DMS153 treated with DMSO at 0.1 percent for 48 hours (cell line): ENCODE results near the gene ADAM22.
"Not testable (repeated sequence)": the region's sequence is repeated elsewhere in the genome, so short reads cannot be mapped to it uniquely, and the experiment has no call there.

ENCODE experiments used
- DNase-seq: peaks from one replicate; lab custom pipeline; 2025; ENCODE audit not compliant: unreplicated experiment; lab: John Stamatoyannopoulos, UW

ADAM22 gene, protein sequence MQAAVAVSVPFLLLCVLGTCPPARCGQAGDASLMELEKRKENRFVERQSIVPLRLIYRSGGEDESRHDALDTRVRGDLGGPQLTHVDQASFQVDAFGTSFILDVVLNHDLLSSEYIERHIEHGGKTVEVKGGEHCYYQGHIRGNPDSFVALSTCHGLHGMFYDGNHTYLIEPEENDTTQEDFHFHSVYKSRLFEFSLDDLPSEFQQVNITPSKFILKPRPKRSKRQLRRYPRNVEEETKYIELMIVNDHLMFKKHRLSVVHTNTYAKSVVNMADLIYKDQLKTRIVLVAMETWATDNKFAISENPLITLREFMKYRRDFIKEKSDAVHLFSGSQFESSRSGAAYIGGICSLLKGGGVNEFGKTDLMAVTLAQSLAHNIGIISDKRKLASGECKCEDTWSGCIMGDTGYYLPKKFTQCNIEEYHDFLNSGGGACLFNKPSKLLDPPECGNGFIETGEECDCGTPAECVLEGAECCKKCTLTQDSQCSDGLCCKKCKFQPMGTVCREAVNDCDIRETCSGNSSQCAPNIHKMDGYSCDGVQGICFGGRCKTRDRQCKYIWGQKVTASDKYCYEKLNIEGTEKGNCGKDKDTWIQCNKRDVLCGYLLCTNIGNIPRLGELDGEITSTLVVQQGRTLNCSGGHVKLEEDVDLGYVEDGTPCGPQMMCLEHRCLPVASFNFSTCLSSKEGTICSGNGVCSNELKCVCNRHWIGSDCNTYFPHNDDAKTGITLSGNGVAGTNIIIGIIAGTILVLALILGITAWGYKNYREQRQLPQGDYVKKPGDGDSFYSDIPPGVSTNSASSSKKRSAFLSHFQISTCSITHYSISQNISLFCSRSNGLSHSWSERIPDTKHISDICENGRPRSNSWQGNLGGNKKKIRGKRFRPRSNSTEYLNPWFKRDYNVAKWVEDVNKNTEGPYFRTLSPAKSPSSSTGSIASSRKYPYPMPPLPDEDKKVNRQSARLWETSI

DNA sequence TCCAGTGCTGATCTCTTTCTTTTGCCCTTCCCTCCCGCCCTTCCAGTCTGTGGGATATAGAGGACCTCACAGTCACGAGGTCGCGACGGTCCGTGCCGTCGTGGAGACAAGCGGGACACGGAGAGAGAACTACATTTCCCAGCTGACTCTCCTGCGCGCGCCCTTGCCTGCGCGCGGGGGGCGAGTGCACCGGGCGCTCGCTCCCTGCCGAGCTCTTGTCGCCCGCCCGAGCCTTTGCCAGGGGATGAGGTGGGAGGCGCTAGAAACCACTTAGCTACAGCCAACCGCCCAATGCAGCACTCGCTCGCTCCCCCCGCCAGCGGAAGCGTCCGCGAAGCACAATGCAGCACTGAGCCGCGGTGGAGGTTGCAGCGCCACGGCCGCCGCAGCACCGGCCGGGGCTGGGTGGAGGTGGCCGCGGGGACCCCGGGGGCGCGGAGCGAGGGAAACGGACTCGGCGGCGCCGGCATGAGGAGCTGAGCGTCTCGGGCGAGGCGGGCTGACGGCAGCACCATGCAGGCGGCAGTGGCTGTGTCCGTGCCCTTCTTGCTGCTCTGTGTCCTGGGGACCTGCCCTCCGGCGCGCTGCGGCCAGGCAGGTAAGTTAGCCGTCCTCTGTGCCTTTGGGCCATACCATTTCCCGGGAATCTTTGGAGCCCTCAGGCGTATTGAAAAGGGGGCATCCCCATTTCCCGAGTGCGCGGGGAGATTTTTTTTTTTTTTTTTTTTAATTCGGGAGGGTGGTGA is at the start of gene ADAM22:
ADAM22 (plus strand) TSS at position 299 of the 746 bp plus-strand sequence; CDS start at position 514, 215 bp downstream.
- DNase-seq, result peak; percentile 89

DNA sequence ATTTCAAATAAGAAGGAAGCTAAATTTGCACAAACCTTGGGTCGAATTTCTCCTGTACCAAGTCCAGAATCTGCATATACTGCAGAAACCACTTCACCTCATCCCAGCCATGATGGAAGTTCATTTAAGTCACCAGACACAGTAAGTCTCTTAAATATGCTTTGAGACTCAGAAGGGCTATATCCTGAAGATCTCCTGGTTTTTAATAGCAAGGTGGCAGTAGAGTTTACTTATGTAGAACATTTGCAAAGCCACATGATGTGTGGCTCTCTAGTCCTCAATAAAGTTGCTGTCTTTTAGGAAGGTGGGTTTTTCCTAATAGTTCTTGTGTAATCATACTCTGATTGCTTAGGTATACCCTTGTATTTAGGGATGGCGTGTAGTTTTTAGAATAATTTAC is 49.0 kb upstream of the ADAM22 start:
- no peak for DNase-seq

DNA sequence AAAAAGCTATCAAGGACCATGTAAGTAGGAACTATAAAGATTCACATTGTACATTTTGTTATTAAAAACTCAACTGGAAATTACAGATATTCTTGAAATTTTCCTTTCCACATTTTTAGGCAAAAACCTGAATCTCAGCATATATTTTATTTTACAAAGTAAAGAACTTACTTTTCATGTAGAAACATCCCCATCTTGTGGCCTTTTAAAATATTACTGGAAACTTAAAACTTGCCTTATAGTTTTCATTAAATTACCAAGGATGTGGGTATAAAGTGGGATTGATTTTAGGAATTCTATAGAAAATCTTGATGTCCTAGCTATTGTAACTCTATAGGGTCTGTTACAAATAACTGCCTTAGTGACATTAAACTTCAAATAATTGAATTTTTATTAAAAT is 47.2 kb upstream of the ADAM22 start:
- no peak for DNase-seq

DNA sequence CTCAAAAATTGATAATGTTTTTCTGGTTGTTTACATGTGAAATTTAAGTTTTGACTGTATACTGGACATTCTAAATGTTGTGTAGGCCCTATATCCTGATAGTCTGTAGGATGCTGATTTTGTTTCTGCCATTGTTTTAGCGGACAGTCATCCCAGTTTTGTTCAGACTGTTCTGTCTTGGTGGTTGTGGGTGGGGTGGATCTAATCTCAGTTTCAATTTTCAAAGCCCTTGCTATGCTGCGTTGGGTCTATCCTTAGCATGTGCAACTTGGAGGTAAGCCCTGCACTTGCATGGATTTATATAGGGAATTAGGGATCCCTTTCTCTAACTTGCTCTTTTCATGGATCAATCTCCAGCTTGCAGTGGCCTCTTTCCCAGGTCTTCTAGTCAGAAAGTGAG is 38.7 kb upstream of the ADAM22 start:
- no peak for DNase-seq

DNA sequence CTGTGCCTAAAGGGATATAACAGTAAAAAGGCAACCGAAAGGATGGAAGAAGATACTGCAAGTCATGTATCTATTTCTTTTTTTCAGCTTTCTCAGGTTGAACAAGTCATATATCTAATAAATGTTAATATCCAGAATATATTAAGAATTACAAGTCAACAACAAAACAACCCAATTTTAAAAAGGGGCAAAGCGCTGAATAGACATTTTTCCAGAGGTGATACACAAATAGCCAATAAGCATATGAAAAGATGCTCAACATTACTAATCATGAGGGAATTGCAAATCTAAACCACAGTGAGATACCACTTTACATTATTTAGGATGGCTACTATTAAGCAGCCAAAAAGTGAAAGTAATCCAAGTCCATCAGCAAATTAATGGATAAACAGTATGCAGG is 34.8 kb upstream of the ADAM22 start:
- DNase-seq, result no peak

DNA sequence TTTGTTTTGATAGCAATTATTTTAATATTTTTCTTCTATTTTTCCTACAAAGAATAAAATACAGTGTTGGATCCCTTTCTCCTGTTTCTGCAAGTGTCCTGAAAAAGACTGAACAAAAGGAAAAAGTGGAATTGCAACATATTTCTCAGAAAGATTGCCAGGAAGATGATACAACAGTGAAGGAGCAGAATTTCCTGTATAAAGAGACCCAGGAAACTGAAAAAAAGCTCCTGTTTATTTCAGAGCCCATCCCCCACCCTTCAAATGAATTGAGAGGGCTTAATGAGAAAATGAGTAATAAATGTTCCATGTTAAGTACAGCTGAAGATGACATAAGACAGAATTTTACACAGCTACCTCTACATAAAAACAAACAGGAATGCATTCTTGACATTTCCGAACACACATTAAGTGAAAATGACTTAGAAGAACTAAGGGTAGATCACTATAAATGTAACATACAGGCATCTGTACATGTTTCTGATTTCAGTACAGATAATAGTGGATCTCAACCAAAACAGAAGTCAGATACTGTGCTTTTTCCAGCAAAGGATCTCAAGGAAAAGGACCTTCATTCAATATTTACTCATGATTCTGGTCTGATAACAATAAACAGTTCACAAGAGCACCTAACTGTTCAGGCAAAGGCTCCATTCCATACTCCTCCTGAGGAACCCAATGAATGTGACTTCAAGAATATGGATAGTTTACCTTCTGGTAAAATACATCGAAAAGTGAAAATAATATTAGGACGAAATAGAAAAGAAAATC is 26.7 kb upstream of the ADAM22 start:
- not testable (repeated sequence) for DNase-seq

DNA sequence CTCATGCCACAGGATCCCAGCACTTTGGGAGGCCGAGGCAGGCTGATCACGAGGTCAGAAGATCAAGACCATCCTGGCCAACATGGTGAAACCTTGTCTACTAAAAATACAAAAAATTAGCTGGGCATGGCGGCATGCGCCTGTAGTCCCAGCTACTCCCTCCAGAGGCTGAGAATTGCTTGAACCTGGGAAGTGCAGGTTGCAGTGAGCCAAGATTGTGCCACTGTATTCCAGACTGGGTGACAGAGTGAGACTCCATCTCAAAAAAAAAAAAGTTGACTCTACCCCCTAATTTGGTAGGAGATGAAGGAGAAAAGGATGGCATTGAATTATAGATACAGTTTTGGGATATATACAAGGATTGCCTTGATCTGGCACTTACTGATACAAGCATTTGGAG is 25.2 kb upstream of the ADAM22 start:
- DNase-seq, result not testable (repeated sequence)

DNA sequence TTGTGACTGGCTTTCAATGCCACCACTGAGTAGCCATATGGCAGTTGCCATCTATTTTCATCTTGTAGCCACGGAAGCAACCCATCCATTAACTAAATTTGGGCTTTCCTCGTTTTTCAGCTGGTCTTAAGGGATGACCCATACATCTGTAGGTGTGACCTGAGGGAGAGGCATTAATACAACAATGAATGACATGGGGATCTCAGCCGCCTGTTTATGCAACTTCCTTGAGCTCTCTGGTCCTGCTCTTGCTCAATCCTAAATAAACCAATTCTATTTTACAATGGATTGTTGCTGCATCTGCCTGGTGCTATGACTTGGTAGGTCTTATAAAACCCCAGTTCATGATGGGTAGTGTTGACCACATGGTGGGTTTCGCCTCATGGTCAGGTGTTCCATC is 21.9 kb upstream of the ADAM22 start:
- no peak for DNase-seq

DNA sequence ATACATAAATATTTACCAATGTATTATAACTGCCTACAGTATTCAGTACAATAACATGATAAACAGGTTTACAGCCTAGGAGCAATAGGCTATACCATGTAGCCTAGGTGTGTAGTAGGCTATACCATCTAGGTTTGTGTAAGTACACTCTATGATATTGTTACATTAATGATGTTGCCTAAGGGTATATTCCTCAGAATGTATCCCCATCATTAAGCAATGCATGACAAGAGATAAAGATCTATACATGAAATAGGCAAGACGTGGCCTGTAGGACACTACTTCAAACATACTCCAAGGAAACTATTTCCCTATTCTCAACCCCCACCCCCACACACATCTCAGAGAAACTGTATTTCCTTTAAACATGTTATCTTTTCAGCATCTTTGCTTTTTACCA is 15.3 kb upstream of the ADAM22 start:
- no peak for DNase-seq

DNA sequence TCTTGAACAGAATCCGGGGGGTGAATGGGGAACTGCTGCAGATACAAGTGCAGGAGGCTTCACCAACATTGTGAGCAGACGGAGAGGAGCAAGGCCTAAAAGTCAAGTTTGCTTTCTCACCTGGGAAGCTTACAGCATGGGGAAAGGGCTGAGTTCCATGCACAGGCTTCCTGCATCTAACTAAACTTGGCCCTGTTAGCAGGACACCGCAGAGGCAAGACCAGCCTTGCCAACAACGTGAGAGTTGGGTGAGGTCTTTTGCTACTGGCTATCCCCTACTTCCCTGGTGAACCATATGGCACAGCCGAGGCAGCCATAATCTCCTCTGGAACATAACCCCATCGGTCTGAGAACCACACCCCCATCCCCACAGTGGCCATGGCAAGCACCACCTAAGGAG is 14.2 kb upstream of the ADAM22 start:
- no peak for DNase-seq

DNA sequence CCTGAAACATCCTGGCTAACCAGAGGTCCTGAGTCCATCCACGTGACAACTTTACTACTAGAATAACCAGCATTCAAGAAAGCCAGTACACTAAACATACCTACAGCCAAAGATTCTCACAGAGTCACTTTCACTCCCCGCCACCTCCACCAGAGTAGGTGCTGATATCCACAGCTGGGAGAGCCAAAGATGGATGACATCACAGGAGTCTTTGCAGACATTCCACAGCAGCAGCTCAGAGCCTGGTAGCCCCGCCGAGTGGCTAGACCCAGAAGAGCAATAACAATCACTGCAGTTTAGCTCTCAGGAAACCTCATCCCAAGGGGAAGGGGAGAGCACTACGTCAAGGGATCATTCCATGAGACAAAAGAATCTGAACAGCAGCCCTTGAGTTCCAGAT is 13.5 kb upstream of the ADAM22 start:
- no peak for DNase-seq

DNA sequence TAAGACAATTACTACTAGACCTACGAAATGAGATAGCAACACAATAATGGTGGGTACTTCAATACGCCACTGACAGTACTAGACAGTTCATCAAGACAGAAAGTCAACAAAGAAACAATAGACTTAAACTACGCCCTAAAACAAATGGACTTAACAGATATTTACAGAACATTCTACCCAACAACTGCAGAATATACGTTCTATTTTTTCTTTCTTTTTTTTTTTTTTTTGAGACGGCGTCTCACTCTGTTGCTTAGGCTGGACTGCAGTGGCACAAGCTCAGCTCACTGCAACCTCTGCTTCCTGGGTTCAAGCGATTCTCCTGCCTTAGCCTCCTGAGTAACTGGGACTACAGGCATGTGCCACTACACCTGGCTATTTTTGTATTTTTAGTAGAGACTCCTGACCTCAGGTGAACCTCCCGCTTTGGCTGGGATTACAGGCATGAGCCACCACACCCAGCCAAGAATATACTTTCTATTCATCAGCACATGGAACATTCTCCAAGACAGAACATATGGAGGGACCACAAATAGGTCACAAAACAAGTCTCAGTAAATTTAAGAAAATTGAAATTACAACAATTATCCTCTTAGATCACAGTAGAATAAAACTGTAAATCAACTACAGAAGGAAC is 11.2 kb upstream of the ADAM22 start:
- peak; percentile 9 for DNase-seq

DNA sequence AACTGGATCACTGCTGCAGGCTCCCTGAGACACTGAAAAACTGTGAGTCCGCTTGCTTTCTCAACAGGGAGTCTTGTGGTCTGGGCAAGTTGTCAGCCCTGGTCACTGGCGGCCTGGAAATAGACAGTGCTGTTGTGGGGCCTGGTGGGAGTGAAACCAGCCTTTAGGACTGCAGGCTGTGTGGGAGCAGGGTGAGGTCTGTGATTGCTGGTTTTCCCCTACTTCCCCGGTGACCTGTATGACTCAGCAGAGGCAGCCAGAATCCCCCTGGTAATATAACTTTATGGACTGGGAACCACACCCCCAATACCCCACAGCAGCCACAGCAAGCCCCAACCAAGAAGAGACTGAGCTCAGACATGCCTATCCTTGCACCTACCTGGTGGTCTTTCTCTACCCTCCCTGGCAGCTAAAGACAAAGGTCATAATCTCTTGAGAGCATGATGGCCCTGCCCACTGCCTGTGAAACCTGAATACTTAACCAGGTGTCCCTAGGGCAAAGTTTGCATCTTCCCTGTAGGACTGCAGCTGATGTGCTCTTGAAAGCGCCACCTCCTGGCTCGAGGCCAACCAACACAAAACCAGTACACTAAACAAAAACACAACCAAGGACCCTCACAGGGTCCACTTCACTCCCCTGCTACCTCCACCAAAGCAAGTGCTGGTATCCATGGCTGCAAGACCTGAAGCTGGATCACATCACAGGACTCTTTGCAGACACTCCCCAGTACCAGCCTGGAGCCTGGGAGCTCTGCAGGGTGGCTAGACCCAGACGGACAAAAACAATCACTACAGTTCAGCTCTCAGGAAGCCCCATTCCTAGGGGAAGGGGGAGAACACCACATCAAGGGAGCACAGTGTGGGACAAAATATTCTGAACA is 7.2 kb upstream of the ADAM22 start:
- DNase-seq, result peak; percentile 17

DNA sequence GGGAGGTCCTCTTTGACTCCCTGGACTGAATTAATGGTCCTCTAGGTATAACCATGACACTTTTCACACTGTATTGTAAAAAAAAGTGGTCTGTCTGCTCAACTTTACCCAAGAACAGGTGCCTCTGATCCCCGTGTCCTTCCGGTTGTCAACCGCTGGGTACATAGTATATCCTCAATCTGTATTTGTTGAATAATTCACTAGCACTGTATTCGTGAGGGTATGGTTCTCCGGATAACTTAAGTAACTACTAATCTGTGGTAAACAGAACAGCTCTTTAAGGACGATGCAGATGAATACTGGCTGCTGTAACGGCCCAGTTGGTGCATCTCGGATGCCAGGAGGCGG is 472 bp upstream of the ADAM22 start:
- DNase-seq, result no peak

DNA sequence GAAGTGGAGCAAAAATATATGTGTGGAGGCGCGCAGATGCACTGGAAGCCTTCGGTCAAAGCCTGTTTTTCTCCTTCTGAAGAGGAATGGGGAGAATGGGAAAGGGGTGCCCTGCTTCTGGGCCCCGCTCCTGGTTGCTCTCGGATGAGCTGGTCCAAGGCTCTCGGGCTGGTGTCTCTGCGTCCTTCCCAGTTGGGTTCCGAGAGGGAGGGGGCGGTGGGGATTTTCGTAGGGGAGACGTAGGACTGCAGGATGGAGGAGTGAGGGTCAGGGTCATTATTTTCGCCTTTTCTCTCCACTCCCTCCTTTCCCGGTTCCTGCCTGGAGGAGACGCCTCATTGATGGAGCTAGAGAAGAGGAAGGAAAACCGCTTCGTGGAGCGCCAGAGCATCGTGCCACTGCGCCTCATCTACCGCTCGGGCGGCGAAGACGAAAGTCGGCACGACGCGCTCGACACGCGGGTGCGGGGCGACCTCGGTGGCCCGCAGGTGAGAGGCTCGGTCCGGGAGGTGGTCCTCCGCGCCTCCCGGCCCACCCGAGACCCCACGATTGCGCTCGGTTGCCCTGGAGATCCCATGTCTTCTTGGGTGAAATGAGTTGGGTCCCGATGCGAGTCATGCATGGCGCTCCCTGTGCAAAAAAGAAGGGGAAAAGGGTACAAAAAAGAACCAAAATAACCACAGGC is 790 bp downstream of the ADAM22 start:
- peak; percentile 2 for DNase-seq

DNA sequence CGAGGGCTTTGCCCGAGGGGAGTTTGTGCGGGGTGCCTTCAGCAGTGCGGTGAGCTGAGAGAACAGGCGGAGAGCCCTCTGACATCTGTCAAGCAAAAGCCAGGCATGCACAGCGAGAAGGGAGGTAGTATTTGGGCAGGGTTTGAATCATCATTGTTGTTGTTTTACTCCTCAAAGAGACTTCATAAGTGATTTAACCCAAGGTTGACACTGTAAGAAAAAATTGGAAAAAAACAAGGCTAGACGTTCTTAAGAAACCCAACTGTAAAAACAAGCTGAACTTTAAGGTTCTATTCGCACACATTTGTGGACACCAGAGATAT is 1.3 kb downstream of the ADAM22 start:
- DNase-seq, result no peak

DNA sequence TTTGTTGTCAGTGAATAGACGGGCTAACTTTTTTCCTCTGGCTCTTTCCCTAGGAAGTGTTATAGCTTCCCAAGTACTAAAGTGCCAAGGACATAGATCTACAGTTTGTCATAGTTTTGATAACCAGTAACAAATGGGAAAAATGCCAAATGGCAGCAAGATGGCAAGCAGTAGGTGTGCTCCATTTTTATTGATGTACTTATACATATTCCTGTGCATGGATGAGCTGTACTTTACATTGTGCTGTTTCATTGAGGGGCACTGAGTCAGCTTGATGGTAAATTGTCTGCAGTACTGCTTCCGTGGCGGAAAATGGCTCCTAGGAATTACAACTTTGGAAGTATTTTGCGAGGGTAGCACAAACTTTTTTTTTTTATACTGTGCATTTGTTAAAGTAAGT is 7.1 kb downstream of the ADAM22 start:
- no peak for DNase-seq

DNA sequence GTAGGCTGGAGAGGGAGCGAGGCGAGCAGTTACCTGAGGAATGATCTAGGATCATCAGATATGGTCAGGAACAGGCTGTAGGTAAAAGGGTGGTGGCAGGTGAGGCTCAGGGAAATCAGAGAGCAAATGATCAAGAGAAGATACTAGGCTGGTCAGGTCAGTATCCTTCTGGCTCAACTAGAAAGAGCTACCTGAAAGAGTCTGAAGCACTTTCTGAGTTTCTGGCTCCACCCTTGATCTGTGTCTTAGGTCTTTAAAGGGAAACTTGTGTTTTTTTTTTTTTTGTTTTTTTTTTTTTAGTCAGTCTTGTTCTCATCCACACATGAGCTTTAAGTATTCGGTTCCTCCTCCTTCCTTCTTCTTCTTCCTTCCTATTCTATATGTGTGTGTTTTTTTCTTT is 10.5 kb downstream of the ADAM22 start:
- DNase-seq, result no peak

DNA sequence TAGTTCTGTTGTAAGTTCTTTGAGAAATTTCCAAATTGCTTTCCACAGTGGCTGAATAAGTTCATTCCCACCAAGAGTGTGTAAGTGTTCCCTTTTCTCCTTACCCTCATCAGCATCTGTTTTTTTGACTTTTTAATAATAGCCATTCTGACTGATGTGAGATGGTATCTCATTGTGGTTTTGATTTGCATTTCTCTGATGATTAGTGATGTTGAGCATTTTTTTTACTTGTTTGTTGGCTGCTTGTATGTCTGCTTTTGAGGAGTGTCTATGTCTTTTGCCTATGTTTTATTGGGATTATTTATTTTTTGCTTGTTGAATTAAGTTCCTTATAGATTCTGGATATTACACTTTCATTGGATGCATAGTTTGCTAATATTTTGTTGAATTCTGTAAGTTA is 11.9 kb downstream of the ADAM22 start:
- not testable (repeated sequence) for DNase-seq
